ENCODE data around the gene AMIGO1.

DNA sequence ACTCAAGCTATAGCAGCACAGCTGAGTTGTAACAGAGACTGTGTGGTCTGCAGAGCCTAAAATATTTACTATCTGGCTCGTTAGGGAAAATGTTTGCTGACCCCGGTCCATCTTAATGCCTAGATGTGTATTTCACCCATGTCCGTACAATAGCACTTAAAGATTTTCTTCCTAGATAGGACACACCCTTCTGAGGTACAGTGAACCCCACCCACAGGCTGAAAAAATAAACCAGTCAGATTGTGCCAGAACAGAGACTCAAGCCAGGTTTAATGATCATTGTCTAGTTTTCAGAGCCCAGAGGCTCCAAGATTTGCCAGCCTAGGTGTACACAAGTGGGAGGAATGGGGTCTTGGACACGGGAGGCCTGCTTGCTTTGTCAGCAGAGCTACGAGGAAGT is 5.6 kb downstream of the AMIGO1 start:
- TF ChIP-seq, protein P1, sequence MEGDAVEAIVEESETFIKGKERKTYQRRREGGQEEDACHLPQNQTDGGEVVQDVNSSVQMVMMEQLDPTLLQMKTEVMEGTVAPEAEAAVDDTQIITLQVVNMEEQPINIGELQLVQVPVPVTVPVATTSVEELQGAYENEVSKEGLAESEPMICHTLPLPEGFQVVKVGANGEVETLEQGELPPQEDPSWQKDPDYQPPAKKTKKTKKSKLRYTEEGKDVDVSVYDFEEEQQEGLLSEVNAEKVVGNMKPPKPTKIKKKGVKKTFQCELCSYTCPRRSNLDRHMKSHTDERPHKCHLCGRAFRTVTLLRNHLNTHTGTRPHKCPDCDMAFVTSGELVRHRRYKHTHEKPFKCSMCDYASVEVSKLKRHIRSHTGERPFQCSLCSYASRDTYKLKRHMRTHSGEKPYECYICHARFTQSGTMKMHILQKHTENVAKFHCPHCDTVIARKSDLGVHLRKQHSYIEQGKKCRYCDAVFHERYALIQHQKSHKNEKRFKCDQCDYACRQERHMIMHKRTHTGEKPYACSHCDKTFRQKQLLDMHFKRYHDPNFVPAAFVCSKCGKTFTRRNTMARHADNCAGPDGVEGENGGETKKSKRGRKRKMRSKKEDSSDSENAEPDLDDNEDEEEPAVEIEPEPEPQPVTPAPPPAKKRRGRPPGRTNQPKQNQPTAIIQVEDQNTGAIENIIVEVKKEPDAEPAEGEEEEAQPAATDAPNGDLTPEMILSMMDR (IDR thresholded peaks at IDR 0.05) = no peak
- no peak for TF ChIP-seq POLR2AphosphoS5 (IDR thresholded peaks at IDR 0.05)
- TF ChIP-seq EP300 (IDR thresholded peaks at IDR 0.05) = no peak
